Measurements from ENCODE around the gene RXRA. TPM values are rescaled to one million over a fixed set of nuclear protein-coding genes. Genes with fewer than 3 reads are reported as not detected.

RXRA gene
- total RNA-seq, 1 experiment from 2014 or later: 29.9 TPM

DNA sequence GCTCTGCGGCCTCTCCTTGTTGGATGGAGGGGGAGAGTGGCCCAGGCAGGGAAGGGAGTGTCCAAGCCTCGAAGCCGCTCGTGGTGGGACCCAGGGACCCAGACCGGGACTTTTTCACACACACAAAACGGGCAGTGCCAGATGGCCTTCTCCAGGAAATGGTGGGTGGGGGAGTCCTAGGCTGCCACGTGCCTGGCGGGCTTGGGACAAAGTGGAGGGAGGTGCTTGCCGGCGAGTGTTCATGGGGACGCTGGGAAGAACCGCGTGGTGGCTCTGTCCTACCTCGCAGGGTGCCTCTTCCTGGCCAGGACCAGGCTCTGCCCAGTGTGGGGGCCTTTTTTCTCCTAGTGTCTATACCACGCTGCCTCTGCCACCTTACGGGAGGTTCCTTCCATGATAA, 160.3 kb downstream of the RXRA start:
- WGBS (ENCODE audit: extremely low coverage, insufficient read length, low lambda C conversion rate): no CpG with 5 or more reads among the region's 16 CpGs
- no peaks in the 10 kb centered on the region for H3K4me1 Mint-ChIP-seq
- no peaks in the 10 kb centered on the region for H3K23me2 ChIP-seq (ENCODE audit: insufficient read length, low read depth, low read length, poor library complexity, severe bottlenecking)
- H3K36me3 Mint-ChIP-seq (ENCODE audit: insufficient read depth in 1 of 3, low read depth in 3 of 3): no peaks in the 10 kb centered on the region
- no peak overlapping the region for H3K18ac ChIP-seq (ENCODE audit: insufficient read length, low read depth, low read length)
- no peak overlapping the region for H3K27ac ChIP-seq (ENCODE audit: insufficient read length, low read depth, low read length)
- H3K9me3 ChIP-seq (ENCODE audit: control insufficient read depth, low read depth, low read length): no peaks in the 10 kb centered on the region
- H3K27me3 ChIP-seq (ENCODE audit: insufficient read depth, low read length): no peaks in the 10 kb centered on the region
- H3K4me3 Mint-ChIP-seq: no peak overlapping the region
- no peak overlapping the region for H3K4me2 ChIP-seq (ENCODE audit: insufficient read depth, insufficient read length, low read length)
- H2AFZ ChIP-seq (ENCODE audit: low read length): no peak overlapping the region
- H3K14ac ChIP-seq (ENCODE audit: insufficient read depth, low read length): no peak overlapping the region
- no peak overlapping the region for H3K23ac ChIP-seq (ENCODE audit: insufficient read length, low read depth, low read length)
- no peak overlapping the region for H4K91ac ChIP-seq (ENCODE audit: insufficient read length, low read depth, low read length)
- no peak overlapping the region for H2BK12ac ChIP-seq (ENCODE audit: insufficient read length, low read depth, low read length)
- H2BK120ac ChIP-seq (ENCODE audit: low read depth, low read length, poor library complexity, severe bottlenecking): no peak overlapping the region
- peaks cover 0 to 3% of the 10 kb centered on the region in 2 experiments; a peak in 1 of 5 replicates for H3K9me3 Mint-ChIP-seq
- TF ChIP-seq, protein P1, sequence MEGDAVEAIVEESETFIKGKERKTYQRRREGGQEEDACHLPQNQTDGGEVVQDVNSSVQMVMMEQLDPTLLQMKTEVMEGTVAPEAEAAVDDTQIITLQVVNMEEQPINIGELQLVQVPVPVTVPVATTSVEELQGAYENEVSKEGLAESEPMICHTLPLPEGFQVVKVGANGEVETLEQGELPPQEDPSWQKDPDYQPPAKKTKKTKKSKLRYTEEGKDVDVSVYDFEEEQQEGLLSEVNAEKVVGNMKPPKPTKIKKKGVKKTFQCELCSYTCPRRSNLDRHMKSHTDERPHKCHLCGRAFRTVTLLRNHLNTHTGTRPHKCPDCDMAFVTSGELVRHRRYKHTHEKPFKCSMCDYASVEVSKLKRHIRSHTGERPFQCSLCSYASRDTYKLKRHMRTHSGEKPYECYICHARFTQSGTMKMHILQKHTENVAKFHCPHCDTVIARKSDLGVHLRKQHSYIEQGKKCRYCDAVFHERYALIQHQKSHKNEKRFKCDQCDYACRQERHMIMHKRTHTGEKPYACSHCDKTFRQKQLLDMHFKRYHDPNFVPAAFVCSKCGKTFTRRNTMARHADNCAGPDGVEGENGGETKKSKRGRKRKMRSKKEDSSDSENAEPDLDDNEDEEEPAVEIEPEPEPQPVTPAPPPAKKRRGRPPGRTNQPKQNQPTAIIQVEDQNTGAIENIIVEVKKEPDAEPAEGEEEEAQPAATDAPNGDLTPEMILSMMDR (conservative IDR thresholded peaks at IDR 0.05): no peak
- H3K27me3 Mint-ChIP-seq (ENCODE audit: low read depth): peaks cover 5% of the 10 kb centered on the region
- no peak overlapping the region for H4K5ac ChIP-seq (ENCODE audit: insufficient read length, low read depth, low read length)
- H3K4ac ChIP-seq (ENCODE audit: low read depth, low read length): no peak overlapping the region
- H2BK5ac ChIP-seq (ENCODE audit: insufficient read length, low read length): no peak overlapping the region
- no peak overlapping the region for H2AK5ac ChIP-seq (ENCODE audit: insufficient read length, low read length)
- H2BK15ac ChIP-seq (ENCODE audit: low read depth, low read length): no peak overlapping the region
- no peaks in the 10 kb centered on the region for H4K20me1 ChIP-seq (ENCODE audit: control insufficient read depth, insufficient read depth, insufficient read length)
- H3T11ph ChIP-seq (ENCODE audit: low read length): no peak overlapping the region
- no peak for DNase-seq
- no peak overlapping the region for H2BK20ac ChIP-seq (ENCODE audit: low read depth, low read length, poor library complexity, severe bottlenecking)
- no peak overlapping the region for H3K56ac ChIP-seq (ENCODE audit: insufficient read length, low read depth, low read length)
- H3K79me1 ChIP-seq (ENCODE audit: insufficient read depth, low read depth, low read length, poor library complexity, severe bottlenecking): no peaks in the 10 kb centered on the region
- no peaks in the 10 kb centered on the region for H3K4me1 ChIP-seq (ENCODE audit: insufficient read depth, low read length)
- H3K27ac Mint-ChIP-seq: no peak overlapping the region
- no peak overlapping the region for H4K8ac ChIP-seq (replicated peaks; ENCODE audit: insufficient read length, low read depth, low read length)
- no peaks in the 10 kb centered on the region for H3K79me2 ChIP-seq (ENCODE audit: insufficient read depth, low read length)
- no peak overlapping the region for H3K9ac ChIP-seq (ENCODE audit: extremely low read depth, insufficient read length, low read length)

Small RNA genes lying within 50 kb of the gene (microRNA-seq; reads per million reads assigned to microRNA genes)
- gene MIR4669 (ENCODE audit: borderline microRNAs expressed): not detected

Other genes starting within 250 kb of the RXRA start
- 72.3 and 74.0 TPM in 2 replicates for gene WDR5, start 190.4 kb upstream of the RXRA start, total RNA-seq (2021)
- 132 and 134 TPM in 2 replicates for gene RNU6ATAC, start 161.9 kb upstream of the RXRA start, total RNA-seq (2021)